Activated naive CD4-positive, alpha-beta T cell treated with anti-CD3 and anti-CD28 coated beads, Interleukin-2, amount 10 ng/mL, durations not matched to agents 7 days and 5 days (primary cell): Measurements from ENCODE around the gene LAMA2.

ENCODE experiments used
- CTCF ChIA-PET: fragments of 350-600 bp; sonication (Branson Sonifier 250); formaldehyde crosslinking; loops from one replicate; lab custom pipeline; 2021; ENCODE audit warnings: antibody characterized with exemption; lab: Charles Lee
- DNase-seq: peaks from one replicate; pipeline ENCODE4 v3.0.0-alpha.2; 2020
- H3K27ac Mint-ChIP-seq: one replicate; pipeline ENCODE4 v1.8.0; 2021; ENCODE audit warnings: mild to moderate bottlenecking, moderate library complexity, mixed read lengths
- H3K27me3 Mint-ChIP-seq: one replicate; pipeline ENCODE4 v1.8.0; 2021; ENCODE audit warnings: mild to moderate bottlenecking, mixed read lengths
- H3K36me3 Mint-ChIP-seq: one replicate; pipeline ENCODE4 v1.8.0; 2021; ENCODE audit warnings: mixed read lengths
- H3K4me1 Mint-ChIP-seq: one replicate; pipeline ENCODE4 v1.8.0; 2021; ENCODE audit warnings: mixed read lengths
- H3K4me3 Mint-ChIP-seq: one replicate; pipeline ENCODE4 v1.8.0; 2021; ENCODE audit warnings: mild to moderate bottlenecking, moderate library complexity, mixed read lengths
- H3K9me3 Mint-ChIP-seq: one replicate; pipeline ENCODE4 v1.8.0; 2021; ENCODE audit warnings: mixed read lengths

The LAMA2 gene

DNA sequence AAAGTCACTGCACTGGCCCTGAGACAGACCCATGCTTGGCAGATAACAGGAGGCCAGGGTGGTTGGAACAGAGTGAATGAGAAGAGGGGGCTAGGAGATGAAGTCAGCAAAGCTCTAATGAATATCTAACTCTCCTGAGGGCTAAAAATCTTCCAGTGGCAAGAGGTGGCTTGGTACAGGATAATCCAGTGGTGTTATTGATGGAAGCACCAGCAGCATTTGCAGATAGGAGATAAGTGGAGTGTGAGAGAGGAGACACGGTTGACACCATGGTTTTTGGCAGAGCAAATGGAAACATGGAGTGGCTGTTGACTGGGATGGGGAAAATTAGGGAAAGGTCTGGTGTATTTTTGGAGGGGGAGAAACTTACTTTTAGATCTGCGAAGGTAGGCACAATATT, 464.0 kb downstream of the LAMA2 start:
- no peak overlapping the region for H3K27ac Mint-ChIP-seq
- no peak overlapping the region for H3K4me3 Mint-ChIP-seq
- no peaks in the 10 kb centered on the region for H3K9me3 Mint-ChIP-seq
- H3K36me3 Mint-ChIP-seq = no peaks in the 10 kb centered on the region
- H3K4me1 Mint-ChIP-seq = no peaks in the 10 kb centered on the region
- H3K27me3 Mint-ChIP-seq = peaks cover 4% of the 10 kb centered on the region
- CTCF ChIA-PET = no interaction called here
- DNase-seq = no peak

DNA sequence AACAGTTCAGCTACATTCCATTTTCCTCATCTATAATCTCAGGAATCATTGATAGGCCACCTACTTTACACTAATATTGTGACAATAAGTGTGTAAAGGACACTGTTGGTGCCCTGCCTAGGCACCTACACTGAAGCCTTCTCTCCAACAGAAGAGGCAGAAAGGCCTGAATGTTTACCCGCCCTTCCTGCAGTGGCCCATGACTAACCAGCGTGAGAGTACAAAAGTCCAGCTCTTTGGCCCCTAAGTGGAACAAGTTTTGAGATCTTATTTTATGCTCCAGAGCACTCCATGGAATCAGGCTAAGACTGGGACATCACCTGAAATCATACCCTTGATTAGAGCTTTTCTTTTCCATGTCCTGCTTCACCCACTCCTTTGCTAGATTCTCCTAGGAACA, 467.3 kb downstream of the LAMA2 start:
- no peaks in the 10 kb centered on the region for H3K36me3 Mint-ChIP-seq
- CTCF ChIA-PET = no interaction called here
- no peaks in the 10 kb centered on the region for H3K9me3 Mint-ChIP-seq
- H3K27me3 Mint-ChIP-seq = peaks cover 8% of the 10 kb centered on the region
- no peak overlapping the region for H3K27ac Mint-ChIP-seq
- no peak for DNase-seq
- H3K4me3 Mint-ChIP-seq = no peak overlapping the region
- H3K4me1 Mint-ChIP-seq = no peaks in the 10 kb centered on the region

DNA sequence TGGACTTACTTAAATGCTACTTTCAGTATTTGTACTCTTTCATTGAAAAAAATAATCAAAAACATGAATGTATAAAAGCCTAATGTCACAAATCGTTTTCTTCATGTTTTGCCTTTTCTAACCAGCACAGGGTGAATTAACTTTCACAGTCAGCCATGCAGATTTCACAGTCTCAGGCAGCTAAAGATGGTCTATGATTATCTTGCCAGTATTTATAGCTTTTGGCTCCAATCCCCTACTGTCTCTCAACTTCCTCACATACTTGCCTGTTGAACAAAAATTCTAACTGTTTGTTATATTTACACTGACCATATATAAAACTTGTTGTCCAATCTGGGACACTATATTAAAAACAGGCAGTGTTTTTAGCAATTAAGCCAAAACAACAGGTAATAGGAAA, 468.9 kb downstream of the LAMA2 start:
- DNase-seq = no peak
- CTCF ChIA-PET = no interaction called here

DNA sequence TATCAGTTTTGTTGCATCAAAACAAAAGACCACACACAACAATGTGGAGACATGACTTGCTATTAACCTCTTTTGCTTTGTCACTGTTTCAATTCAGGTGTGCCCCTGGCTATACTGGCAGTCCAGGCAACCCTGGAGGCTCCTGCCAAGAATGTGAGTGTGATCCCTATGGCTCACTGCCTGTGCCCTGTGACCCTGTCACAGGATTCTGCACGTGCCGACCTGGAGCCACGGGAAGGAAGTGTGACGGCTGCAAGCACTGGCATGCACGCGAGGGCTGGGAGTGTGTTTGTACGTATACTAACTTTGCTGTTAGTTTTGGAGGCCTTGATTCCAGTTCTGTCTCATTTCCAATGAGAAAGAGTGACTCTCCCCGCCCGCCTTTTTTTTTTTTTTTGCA, 470.1 kb downstream of the LAMA2 start:
- H3K9me3 Mint-ChIP-seq = no peaks in the 10 kb centered on the region
- no peaks in the 10 kb centered on the region for H3K4me1 Mint-ChIP-seq
- no peaks in the 10 kb centered on the region for H3K36me3 Mint-ChIP-seq
- no peak overlapping the region for H3K27ac Mint-ChIP-seq
- CTCF ChIA-PET = no interaction called here
- DNase-seq = no peak
- no peak overlapping the region for H3K4me3 Mint-ChIP-seq
- peaks cover 4% of the 10 kb centered on the region for H3K27me3 Mint-ChIP-seq

More for the DNA sequence above, 468.9 kb downstream of the LAMA2 start:
- Mint-ChIP-seq H3K9me3 (no peaks in the 10 kb centered on the region), H3K4me3 (no peak overlapping the region), H3K4me1 (no peaks in the 10 kb centered on the region), H3K36me3 (no peaks in the 10 kb centered on the region), H3K27me3 (peaks cover 6% of the 10 kb centered on the region), H3K27ac (no peak overlapping the region)

DNA sequence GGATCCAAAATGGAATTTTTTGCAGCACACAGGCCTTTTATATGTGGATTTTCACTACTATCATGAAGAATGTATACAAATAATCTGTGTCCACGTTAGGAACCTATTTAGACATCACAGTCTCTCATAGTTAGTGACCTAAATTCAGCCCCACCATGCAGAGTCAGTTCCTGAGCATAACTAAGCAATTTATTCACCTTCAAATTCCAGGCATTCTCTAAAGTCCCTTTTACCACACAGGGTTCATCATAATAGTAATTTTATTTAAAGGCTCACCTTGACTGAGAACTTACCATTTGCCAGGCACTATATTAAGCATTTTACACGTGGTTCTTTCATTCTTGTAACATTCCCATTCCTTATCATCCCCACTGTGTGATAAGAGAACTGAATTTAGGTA, 473.2 kb downstream of the LAMA2 start:
- no peaks in the 10 kb centered on the region for H3K4me1 Mint-ChIP-seq
- H3K27me3 Mint-ChIP-seq = peaks cover 4% of the 10 kb centered on the region
- no peaks in the 10 kb centered on the region for H3K9me3 Mint-ChIP-seq
- H3K27ac Mint-ChIP-seq = no peak overlapping the region
- no peak overlapping the region for H3K4me3 Mint-ChIP-seq
- CTCF ChIA-PET = no interaction called here
- H3K36me3 Mint-ChIP-seq = no peaks in the 10 kb centered on the region
- no peak for DNase-seq

DNA sequence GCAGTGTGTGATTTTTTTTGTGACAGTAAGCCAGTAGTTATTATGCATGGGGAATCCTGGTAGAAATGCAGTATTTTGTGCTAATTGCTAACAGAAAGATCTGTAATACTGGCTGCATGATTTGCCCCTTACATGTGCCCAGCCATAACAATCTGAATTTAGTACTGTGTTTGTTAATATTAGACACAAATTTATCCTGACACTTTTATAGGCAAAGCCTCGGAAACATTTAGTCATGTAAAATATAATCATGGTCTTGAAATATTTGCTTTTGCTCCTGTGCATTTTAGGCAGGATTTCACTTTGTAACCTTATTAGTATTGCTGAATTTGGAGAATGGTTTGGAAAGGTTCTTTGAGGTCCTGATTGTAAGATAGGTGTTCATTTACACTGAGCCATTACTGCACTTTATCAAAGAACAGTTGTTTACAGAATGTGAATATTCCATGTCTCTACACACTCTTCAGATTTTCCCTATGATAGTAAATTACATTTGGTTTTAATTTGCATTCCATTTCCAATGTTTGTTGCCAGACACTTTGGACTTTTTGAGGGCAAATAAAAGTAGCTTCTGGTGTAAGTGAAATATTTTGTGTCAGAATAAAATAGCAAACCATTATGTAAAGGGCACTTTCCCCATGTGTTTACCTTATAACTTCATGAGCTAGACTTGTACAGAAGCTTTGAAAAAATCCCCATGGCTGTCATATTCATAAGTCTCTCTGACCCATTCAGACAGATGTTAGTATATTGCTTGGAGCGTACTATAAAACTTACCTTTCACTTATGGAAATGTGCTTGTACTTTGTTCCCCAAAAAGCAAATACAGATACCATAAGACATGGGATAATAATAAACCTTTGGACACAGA, 477.1 kb downstream of the LAMA2 start:
- H3K27ac Mint-ChIP-seq = no peak overlapping the region
- no peaks in the 10 kb centered on the region for H3K27me3 Mint-ChIP-seq
- H3K4me3 Mint-ChIP-seq = no peak overlapping the region
- DNase-seq = no peak
- H3K36me3 Mint-ChIP-seq = no peaks in the 10 kb centered on the region
- H3K4me1 Mint-ChIP-seq = no peaks in the 10 kb centered on the region
- no peaks in the 10 kb centered on the region for H3K9me3 Mint-ChIP-seq
- CTCF ChIA-PET = no interaction called here

DNA sequence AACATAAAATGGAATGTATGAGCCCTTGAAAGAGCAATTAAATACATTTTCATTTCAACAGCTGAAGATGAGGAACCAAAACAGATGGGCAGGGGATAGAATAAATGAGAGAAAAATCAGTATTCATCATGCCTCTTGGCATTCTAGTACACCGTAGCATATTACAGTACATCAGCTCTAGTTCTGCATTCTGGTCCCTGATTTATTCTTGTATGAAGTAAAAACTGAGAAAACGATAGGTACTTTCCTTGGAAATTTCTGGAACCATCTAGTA, 477.7 kb downstream of the LAMA2 start:
- Mint-ChIP-seq H3K4me3 (no peak overlapping the region), H3K27me3 (no peaks in the 10 kb centered on the region), H3K27ac (no peak overlapping the region), H3K4me1 (no peaks in the 10 kb centered on the region), H3K36me3 (no peaks in the 10 kb centered on the region), H3K9me3 (no peaks in the 10 kb centered on the region)
- DNase-seq = no peak
- CTCF ChIA-PET = no interaction called here

DNA sequence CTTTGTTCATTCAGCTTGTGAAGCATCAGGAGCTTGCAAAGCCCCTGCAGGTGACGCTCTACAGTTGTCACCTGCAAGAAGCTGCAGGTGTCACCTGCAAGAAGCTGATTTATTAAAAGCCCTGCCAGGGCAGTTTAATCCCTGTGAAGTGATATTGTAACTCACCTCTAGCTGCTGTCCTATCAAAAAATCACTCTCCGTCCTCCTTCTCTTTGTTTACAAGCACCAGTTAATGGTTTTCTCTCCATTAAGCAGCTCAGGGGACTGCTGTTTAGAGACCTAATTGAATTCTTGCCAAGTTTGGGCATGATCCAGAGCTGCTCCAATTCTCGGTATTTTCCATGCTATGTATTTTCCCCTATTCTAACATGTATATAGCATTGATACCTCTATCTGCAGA, 481.1 kb downstream of the LAMA2 start:
- CTCF ChIA-PET = interaction anchor here (0.6 to 1.1 kb wide), 2 partner anchors 11 to 492 kb away, joined by 3 read pairs; no protein-coding TSS in a partner anchor
- no peaks in the 10 kb centered on the region for H3K9me3 Mint-ChIP-seq
- no peaks in the 10 kb centered on the region for H3K4me1 Mint-ChIP-seq
- no peak overlapping the region for H3K4me3 Mint-ChIP-seq
- H3K27ac Mint-ChIP-seq = no peak overlapping the region
- no peaks in the 10 kb centered on the region for H3K36me3 Mint-ChIP-seq
- DNase-seq = no peak
- H3K27me3 Mint-ChIP-seq = no peaks in the 10 kb centered on the region

DNA sequence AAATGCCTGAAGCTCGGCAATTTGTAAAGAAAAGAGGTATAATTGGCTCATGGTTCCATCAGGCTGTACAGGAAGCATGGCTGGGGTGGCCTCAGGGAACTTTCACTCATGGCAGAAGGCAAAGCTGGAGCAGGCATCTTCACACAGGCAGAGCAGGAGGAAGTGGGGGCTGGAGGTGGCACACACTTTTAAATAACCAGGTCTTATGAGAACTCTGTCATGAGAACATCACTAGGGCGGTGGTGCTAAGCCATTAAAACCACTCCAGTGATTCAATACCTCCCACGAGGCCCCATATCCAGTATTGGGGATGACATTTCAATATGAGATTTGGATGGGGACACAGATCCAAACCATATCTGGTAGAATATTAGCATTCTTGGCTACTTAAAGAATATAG, 481.8 kb downstream of the LAMA2 start:
- CTCF ChIA-PET = interaction anchor here (0.6 kb wide), 1 partner anchor 492 kb away, joined by 3 read pairs; no protein-coding TSS in a partner anchor
- H3K4me3 Mint-ChIP-seq = no peak overlapping the region

DNA sequence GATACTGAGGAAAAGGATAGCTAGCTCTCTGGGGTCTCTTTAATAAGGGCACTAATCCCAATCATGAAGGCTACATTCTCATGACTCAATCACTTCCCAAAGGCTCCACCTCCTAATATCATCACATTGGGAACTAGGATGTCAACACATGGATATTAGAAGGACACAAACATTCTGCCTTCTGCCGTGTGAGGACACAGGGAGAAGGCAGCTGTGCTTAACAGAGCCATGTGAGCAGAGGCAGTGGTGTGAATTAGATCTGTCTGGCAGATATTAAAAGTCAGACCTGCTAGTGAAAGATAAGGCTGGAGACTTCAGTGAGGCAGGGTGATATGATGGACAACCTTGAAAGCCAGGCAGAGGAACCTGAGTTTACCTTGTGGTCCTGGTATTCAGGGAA, 485.1 kb downstream of the LAMA2 start:
- Mint-ChIP-seq H3K27ac (no peak overlapping the region), H3K4me1 (peaks cover 10% of the 10 kb centered on the region), H3K9me3 (no peaks in the 10 kb centered on the region), H3K27me3 (no peaks in the 10 kb centered on the region), H3K36me3 (no peaks in the 10 kb centered on the region), H3K4me3 (no peak overlapping the region)
- CTCF ChIA-PET = interaction anchor here (1.2 kb wide), 1 partner anchor 199 kb away, joined by 3 read pairs; no protein-coding TSS in a partner anchor
- no peak for DNase-seq

More for the DNA sequence above, 481.8 kb downstream of the LAMA2 start:
- Mint-ChIP-seq H3K9me3 (no peaks in the 10 kb centered on the region), H3K27ac (no peak overlapping the region), H3K4me1 (peaks cover 2% of the 10 kb centered on the region), H3K27me3 (no peaks in the 10 kb centered on the region), H3K36me3 (no peaks in the 10 kb centered on the region)
- no peak for DNase-seq

DNA sequence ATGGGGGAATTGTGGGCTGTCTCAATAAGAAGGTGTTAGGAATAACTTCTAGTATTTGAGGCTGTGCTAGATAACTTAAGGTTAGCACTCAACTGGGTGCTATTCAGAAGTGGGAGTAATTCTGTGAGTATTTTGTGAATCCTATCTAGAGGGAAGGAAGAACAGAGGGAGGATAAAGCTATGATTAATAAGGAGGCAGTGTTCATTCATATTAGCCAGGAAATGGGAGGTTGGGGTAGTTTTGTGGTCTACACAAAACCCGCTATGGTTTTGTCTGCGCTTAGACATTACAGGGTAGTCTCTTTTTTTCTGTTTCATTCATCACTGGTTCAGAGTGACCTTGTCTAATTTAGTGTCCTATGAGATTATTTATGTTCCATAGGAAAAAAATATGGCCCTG, 486.0 kb downstream of the LAMA2 start:
- Mint-ChIP-seq H3K27ac (no peak overlapping the region), H3K4me1 (peaks cover 10% of the 10 kb centered on the region), H3K36me3 (no peaks in the 10 kb centered on the region), H3K27me3 (no peaks in the 10 kb centered on the region), H3K4me3 (no peak overlapping the region), H3K9me3 (no peaks in the 10 kb centered on the region)
- no peak for DNase-seq
- CTCF ChIA-PET = no interaction called here

DNA sequence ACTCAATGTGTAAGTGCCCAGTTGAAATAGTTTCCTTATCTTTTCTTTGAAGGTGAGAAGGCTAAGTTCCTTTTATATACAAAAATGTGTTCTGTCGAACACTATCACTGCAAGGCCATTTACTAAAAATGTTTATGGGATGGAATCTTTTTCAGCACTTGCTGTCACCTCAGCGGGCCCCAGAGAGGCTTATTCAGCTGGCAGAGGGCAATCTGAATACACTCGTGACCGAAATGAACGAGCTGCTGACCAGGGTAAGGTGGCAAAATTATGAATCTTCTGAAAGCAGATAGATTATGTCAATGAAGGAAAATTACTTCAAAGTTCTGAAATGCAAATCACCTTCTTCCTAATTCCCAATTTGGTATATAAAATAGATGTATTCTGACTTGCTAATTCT, 486.8 kb downstream of the LAMA2 start:
- Mint-ChIP-seq H3K27ac (no peak overlapping the region), H3K27me3 (no peaks in the 10 kb centered on the region), H3K4me3 (no peak overlapping the region), H3K9me3 (no peaks in the 10 kb centered on the region), H3K4me1 (peaks cover 10% of the 10 kb centered on the region), H3K36me3 (no peaks in the 10 kb centered on the region)
- CTCF ChIA-PET = interaction anchor here (1.2 kb wide), 2 partner anchors 198 to 209 kb away, joined by 3 to 5 read pairs; no protein-coding TSS in a partner anchor
- DNase-seq = no peak

DNA sequence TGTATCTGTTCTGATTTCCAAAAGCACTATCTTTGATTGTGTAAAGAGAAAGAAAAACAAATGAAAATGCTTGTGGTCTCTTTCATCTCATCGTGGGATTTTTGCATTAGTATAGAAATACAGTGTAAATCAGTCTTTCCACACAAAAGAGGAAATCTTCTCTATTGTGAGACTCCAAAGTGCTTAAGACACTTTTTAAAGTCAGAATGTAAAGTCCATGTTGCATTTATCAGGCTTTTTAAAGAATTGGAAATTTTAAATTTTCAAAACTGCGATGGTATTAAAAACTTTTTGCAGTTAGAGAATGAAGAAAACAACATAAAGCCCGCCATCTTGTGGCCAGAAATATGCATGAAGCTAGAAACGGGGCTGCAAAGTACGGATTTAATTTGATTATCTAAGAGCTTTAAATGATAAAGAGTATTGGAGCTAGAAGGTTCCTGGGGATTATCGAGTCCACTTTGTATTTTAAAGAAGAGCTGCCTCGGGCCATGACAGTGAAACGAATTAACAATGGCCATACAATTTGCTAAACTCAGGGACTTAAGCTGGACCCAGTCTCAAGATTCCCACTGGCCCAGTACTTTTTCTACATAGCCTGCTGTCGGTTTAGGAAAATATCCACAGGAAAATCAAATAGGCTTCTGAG, 487.5 kb downstream of the LAMA2 start:
- DNase-seq = peak; percentile 61
- Mint-ChIP-seq H3K4me3 (no peak overlapping the region), H3K27ac (no peak overlapping the region), H3K9me3 (no peaks in the 10 kb centered on the region), H3K27me3 (no peaks in the 10 kb centered on the region), H3K4me1 (peaks cover 10% of the 10 kb centered on the region), H3K36me3 (no peaks in the 10 kb centered on the region)
- CTCF ChIA-PET = interaction anchor here (0.6 to 1.2 kb wide), 12 partner anchors 9 to 563 kb away, joined by 3 to 6 read pairs (median 3); no protein-coding TSS in a partner anchor

DNA sequence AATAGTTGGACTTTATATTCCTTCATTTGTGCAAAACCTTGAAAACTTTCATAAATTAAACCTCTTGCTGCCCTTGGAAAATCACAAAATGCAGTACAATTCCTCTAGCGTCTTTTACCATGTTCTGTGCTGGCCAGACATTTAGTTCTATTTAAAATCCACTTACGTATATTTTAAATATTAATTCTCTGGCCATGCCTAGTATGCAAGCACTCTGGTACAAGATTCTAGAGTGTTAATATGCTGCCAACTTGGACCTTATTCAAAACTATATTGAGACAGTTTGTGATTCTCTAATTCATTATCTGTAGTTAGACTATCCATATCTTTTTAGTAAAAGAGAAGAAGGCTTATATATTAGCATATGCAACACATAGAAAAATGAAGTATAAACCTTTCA, 498.9 kb downstream of the LAMA2 start:
- no peak overlapping the region for H3K4me3 Mint-ChIP-seq
- DNase-seq = no peak
- H3K36me3 Mint-ChIP-seq = no peaks in the 10 kb centered on the region
- no peaks in the 10 kb centered on the region for H3K4me1 Mint-ChIP-seq
- H3K27ac Mint-ChIP-seq = no peak overlapping the region
- H3K27me3 Mint-ChIP-seq = peaks cover 3% of the 10 kb centered on the region
- H3K9me3 Mint-ChIP-seq = no peaks in the 10 kb centered on the region
- CTCF ChIA-PET = interaction anchor here (1.4 kb wide), 1 partner anchor 9 kb away, joined by 3 read pairs; no protein-coding TSS in a partner anchor

DNA sequence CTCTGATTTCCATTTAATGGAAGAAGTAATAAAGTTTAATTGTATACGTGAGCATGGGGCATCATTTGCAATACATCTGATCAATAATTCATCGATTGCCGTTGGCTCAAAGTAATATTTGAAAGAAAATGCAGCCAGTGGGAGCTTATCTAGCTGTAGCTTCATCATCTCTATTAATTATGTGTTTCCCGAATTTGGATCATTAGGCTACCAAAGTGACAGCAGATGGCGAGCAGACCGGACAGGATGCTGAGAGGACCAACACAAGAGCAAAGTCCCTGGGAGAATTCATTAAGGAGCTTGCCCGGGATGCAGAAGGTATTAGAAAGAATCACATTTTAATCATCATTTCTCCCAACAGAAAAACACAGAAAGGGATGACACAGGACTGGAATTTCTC, 500.0 kb downstream of the LAMA2 start:
- no peak for DNase-seq
- Mint-ChIP-seq H3K27ac (no peak overlapping the region), H3K4me3 (no peak overlapping the region), H3K9me3 (no peaks in the 10 kb centered on the region), H3K4me1 (no peaks in the 10 kb centered on the region), H3K27me3 (peaks cover 3% of the 10 kb centered on the region), H3K36me3 (no peaks in the 10 kb centered on the region)
- CTCF ChIA-PET = interaction anchor here (0.8 to 1.4 kb wide), 2 partner anchors 10 to 337 kb away, joined by 3 to 4 read pairs; no protein-coding TSS in a partner anchor
